Coronary artery (tissue), 2 donors: ENCODE results near the gene POLR3GL.

Source experiments
- DNase-seq: peaks from one replicate; pipeline ENCODE4 v3.0.0-alpha.2; 2017; ENCODE audit warnings: low spot score
- H3K27ac ChIP-seq, 2 donors: fragments of 200-600 bp; sonication (generic); one replicate each; pipeline ENCODE4 v1.5.1; 2016 to 2019
- H3K4me3 ChIP-seq: fragments of 200-600 bp; sonication (generic); 2 replicates; pipeline ENCODE4 v1.5.1; 2016; ENCODE audit warnings: mild to moderate bottlenecking, moderate library complexity
- TF ChIP-seq, protein P1 (sequence below): fragments of 200-600 bp; sonication (generic); IDR thresholded peaks from one replicate; pipeline ENCODE4 v1.5.1; 2019; ENCODE audit warnings: antibody characterized with exemption

The POLR3GL gene

DNA sequence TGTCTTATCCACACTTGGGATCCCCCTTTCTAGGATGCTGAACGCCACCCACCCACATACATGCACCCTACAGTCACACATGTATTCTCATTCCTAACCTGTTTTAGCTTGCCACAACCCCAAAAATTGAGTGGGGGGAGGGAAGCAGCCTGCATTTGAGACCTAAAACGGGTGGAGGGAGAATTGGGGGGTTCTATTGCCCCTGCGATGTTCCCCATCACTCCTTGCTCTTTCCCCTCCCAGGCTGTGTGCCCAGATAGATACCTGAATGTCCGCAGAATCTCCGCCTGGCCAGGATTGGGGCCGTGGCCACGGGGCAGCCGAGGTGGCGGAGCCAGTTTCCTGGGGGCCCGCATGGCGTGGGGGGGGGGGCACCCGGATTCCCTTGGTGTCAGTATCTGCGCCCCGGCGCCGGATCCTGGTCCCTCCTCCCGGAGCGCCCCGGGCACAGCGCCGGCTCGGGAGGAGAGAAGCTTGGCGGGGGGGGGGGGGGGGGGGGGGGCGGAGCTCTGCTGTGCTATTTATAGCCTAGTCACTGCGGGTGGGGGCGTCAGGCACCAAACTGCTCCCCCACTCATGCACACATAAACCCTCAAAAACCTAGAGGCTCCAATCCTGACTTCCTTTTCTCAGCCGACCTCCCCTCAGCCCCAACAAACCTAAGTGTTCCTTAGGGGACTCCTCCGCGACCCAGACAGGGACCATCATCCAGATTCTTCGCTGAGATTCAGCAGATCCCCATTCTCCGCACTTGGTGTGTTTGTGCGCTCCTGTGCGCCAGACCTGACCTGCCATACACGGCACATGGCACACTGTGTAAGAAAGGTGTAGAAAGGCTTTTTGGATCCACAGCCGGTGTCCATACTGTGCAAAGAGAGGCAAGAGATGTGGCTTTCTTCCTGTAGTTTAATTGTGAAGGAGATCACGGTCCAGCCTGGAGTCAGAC, 2.1 kb upstream of the POLR3GL start:
- Histone ChIP-seq H3K27ac (peak overlapping the region; percentile 83 to 93), H3K4me3 (peak overlapping the region; percentile 77)
- DNase-seq, result no peak
- TF ChIP-seq, protein P1, sequence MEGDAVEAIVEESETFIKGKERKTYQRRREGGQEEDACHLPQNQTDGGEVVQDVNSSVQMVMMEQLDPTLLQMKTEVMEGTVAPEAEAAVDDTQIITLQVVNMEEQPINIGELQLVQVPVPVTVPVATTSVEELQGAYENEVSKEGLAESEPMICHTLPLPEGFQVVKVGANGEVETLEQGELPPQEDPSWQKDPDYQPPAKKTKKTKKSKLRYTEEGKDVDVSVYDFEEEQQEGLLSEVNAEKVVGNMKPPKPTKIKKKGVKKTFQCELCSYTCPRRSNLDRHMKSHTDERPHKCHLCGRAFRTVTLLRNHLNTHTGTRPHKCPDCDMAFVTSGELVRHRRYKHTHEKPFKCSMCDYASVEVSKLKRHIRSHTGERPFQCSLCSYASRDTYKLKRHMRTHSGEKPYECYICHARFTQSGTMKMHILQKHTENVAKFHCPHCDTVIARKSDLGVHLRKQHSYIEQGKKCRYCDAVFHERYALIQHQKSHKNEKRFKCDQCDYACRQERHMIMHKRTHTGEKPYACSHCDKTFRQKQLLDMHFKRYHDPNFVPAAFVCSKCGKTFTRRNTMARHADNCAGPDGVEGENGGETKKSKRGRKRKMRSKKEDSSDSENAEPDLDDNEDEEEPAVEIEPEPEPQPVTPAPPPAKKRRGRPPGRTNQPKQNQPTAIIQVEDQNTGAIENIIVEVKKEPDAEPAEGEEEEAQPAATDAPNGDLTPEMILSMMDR, result no peak

DNA sequence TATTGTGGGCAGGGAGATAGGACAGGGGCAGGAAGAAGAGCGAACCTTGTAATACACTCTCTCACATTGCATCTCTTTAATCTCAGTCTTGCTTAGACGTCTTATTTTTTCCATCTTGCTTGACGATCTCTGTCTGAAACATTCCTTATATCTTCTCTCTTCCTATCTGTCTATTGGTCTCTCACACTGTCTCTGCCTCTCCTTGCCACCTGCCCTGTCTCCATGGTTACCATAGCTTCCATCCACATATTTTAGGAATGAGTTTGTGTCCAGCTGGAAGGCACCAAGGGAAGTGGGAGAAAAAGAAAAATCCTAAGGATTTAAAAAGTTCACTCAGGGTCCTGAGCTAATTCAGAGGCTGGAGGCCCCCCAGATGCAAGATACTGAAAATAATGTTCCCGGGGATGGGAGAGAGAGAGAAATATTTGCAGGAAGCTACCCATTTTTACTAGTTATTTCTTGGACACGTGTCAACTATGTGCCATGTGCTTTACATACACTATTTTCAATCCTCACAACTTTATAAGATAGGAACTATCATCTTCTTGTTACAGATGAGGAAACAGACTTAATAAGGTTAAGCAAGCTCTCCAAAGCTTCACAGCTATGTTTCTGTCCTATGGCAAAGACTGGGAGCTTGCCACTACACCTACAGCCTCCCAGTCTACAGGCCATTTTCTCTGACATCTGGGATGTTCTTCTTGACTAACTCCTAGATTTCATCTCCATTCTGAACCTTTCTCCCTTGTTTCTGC, 1.0 kb upstream of the POLR3GL start:
- no peak for DNase-seq
- peak overlapping the region; percentile 77 for H3K4me3 ChIP-seq
- TF ChIP-seq, protein P1, result no peak
- H3K27ac ChIP-seq, result peak overlapping the region; percentile 83 to 93

DNA sequence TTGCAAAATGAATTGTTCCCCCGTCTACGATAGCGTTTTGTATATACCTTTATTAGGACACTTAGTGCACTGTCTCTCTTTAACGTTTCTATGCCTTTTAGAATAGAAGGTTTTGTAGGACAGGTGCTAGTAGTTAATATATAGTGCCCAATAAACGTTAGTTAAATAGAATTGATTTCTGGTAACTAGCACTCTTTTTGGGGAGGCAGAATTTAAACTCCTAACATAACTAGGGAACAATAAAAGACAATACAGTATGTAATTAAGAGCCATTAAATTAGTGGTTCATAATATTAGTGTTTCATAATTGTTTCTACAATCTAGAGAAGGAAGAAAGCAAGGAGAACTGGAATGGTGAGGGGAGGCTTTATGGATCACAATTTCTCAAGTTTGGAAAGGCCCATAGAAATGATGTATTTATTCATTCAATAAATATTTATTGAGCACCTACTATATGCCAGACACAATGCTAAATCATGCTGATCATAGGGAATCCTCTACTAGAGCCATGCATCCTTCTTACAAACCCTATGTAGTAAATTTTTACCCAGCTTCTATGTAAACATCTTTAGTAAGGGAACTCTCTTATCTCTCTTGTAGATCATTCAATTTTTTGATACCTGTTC, 742 bp downstream of the POLR3GL start:
- TF ChIP-seq, protein P1, result no peak
- DNase-seq, result no peak
- H3K27ac ChIP-seq, result peak overlapping the region; percentile 83 to 93
- peak overlapping the region; percentile 75 for H3K4me3 ChIP-seq

DNA sequence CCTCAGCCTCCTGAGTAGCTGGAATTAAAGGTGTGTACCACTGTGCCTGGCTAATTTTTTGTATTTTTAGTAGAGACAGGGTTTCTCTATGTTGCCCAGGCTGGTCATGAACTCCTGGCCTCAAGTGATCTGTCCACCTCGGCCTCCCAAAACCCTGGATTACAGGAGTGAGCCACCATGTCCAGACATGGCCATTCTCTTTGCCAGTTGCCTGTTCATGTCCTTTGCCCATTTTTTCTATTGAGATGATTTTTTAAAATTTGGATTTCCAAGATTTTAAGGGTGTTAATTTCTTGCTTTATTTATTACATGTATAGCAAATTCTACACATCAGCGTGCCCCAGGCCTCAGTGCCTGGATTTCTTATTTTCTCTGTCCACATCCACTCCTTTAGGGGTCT, 2.8 kb downstream of the POLR3GL start:
- TF ChIP-seq, protein P1, result no peak
- no peak for DNase-seq

DNA sequence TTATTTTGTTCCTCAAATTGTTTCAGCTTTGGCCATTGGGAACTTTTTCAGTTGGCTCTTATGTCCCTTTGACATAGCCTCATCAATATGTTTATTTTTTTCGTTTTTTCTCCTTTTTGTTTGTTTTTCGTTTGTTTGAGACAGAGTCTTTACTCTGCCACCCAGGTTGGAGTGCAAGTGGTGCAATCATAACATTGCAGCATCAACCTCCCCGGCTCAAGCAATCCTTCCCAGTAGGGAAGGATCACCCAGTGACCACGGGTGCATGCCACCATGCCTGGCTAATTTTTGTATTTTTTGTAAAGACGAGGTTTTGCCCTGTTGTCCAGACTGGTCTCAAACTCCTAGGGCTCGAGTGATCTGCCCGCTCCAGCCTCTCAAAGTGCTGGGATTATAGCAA, 8.1 kb downstream of the POLR3GL start:
- TF ChIP-seq, protein P1, result no peak
- no peak overlapping the region for H3K27ac ChIP-seq
- H3K4me3 ChIP-seq, result no peak overlapping the region
- no peak for DNase-seq

More for the DNA sequence above, 2.8 kb downstream of the POLR3GL start:
- Histone ChIP-seq H3K4me3 (no peak overlapping the region), H3K27ac (no peak overlapping the region)

DNA sequence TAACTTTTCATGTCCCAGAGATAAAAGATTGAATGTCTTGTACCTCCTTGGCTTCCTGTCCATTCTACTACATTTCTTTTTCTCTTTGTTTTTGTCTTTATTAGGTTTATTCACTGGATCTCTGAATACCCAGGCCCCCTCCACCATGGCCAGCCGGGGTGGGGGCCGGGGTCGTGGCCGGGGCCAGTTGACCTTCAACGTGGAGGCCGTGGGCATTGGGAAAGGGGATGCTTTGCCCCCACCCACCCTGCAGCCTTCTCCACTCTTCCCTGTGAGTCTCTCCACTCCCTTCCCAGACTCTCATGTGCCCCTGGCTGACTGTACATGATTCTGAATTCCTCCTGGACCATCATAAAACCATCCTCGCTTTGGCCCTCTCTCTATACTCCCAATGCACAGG, 10.2 kb downstream of the POLR3GL start:
- no peak overlapping the region for H3K4me3 ChIP-seq
- DNase-seq, result peak; percentile 41
- no peak overlapping the region for H3K27ac ChIP-seq
- TF ChIP-seq, protein P1, result no peak
